Measurements from ENCODE around the gene PPTC7. TPM values are rescaled to one million over a fixed set of nuclear protein-coding genes. Genes with fewer than 3 reads are reported as not detected.

Gene PPTC7
- total and polyA plus RNA-seq, 2 of the 4 experiments (the other 2 are of a cell fraction) = 4.1 to 6.8 TPM

DNA sequence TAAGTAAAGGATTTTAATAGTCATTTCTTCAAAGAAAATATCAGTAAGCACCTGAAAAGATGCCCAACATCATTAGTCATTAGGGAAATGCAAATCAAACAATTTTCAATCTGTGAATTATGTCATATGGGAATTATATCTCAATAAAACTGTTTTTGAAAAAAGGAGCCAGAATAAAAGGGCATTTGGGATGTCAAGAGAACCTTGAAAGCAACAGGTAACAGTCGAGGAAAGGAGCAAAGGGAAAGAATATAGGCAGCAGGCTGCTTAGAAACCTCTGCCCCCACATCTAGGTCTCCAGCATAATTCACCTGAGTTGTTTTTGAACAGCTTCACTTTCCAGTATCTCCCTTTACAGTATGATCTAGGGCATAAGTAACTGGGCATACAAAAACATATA is 68.8 kb downstream of the PPTC7 start:
- no peak overlapping the region for H3K14ac ChIP-seq (replicated peaks; ENCODE audit: low read depth, low read length)
- H3K56ac ChIP-seq (ENCODE audit: extremely low read depth, insufficient read depth, low read length) = no peak overlapping the region
- H3K18ac ChIP-seq (ENCODE audit: low read depth, low read length) = no peak overlapping the region
- no peak overlapping the region for H2BK15ac ChIP-seq (ENCODE audit: low read depth, low read length)
- H2BK5ac ChIP-seq (ENCODE audit: low read depth, low read length, poor library complexity, severe bottlenecking) = no peak overlapping the region
- H3K23ac ChIP-seq (ENCODE audit: low read depth, low read length) = no peak overlapping the region
- dilution Hi-C loops (cut with HindIII; ENCODE audit: low sequenced_read_pairs, unreplicated experiment) (no loop called here), intact Hi-C loops (cut with micrococcal nuclease) (no loop called here), in situ Hi-C loops (cut with MboI; ENCODE audit: low sequenced_read_pairs) (loop anchor here (5.0 kb wide), 1 partner anchor 83 kb away; no protein-coding TSS in a partner anchor)
- no peak overlapping the region for H2AFZ ChIP-seq (replicated peaks; ENCODE audit: low read length, poor library complexity)
- H2AK9ac ChIP-seq (replicated peaks; ENCODE audit: low read depth, low read length, poor library complexity) = no peak overlapping the region
- no peak overlapping the region for H2BK20ac ChIP-seq (ENCODE audit: low read depth, low read length)
- POLR2A ChIA-PET (ENCODE audit: unreplicated experiment) = no interaction called here
- WGBS, 2 experiments (ENCODE audit: extremely low coverage in 2 of 2, insufficient read length in 1 of 2) = no CpG with 5 or more reads among the region's 1 CpG
- H3K9me1 ChIP-seq (ENCODE audit: insufficient read depth, low read length) = no peaks in the 10 kb centered on the region
- DNase-seq (no peak), ATAC-seq (ENCODE audit: low read depth) (no peak)
- no peak for TF ChIP-seq POLR2A (IDR thresholded peaks at IDR 0.05; ENCODE audit: low read depth, low read length)
- TF ChIP-seq MAZ (IDR thresholded peaks at IDR 0.05; ENCODE audit: borderline replicate concordance, low read depth, low read length) = no peak
- TF ChIP-seq, protein P1, sequence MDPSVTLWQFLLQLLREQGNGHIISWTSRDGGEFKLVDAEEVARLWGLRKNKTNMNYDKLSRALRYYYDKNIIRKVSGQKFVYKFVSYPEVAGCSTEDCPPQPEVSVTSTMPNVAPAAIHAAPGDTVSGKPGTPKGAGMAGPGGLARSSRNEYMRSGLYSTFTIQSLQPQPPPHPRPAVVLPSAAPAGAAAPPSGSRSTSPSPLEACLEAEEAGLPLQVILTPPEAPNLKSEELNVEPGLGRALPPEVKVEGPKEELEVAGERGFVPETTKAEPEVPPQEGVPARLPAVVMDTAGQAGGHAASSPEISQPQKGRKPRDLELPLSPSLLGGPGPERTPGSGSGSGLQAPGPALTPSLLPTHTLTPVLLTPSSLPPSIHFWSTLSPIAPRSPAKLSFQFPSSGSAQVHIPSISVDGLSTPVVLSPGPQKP (IDR thresholded peaks at IDR 0.05; ENCODE audit: borderline replicate concordance, low read depth, low read length) = no peak
- no peak for TF ChIP-seq RFX5 (IDR thresholded peaks at IDR 0.05; ENCODE audit: low read depth, low read length)
- no peak for TF ChIP-seq CEBPB (IDR thresholded peaks at IDR 0.05; ENCODE audit: low read depth, low read length)
- TF ChIP-seq MXI1 (IDR thresholded peaks at IDR 0.05; ENCODE audit: borderline replicate concordance, low read depth, low read length) = no peak
- no peak for TF ChIP-seq CHD1 (IDR thresholded peaks at IDR 0.05; ENCODE audit: low read depth, low read length)
- TF ChIP-seq, protein P2, sequence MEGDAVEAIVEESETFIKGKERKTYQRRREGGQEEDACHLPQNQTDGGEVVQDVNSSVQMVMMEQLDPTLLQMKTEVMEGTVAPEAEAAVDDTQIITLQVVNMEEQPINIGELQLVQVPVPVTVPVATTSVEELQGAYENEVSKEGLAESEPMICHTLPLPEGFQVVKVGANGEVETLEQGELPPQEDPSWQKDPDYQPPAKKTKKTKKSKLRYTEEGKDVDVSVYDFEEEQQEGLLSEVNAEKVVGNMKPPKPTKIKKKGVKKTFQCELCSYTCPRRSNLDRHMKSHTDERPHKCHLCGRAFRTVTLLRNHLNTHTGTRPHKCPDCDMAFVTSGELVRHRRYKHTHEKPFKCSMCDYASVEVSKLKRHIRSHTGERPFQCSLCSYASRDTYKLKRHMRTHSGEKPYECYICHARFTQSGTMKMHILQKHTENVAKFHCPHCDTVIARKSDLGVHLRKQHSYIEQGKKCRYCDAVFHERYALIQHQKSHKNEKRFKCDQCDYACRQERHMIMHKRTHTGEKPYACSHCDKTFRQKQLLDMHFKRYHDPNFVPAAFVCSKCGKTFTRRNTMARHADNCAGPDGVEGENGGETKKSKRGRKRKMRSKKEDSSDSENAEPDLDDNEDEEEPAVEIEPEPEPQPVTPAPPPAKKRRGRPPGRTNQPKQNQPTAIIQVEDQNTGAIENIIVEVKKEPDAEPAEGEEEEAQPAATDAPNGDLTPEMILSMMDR (conservative IDR thresholded peaks at IDR 0.05; ENCODE audit: low read depth, low read length) = no peak
- H3K4me2 ChIP-seq (ENCODE audit: low read depth, low read length) = no peak overlapping the region
- no peaks in the 10 kb centered on the region for H3K79me1 ChIP-seq (ENCODE audit: low read depth in 1 of 2, low read length in 2 of 2)
- no peak overlapping the region for H3K4me3 ChIP-seq (ENCODE audit: insufficient read depth, low read depth, low read length)
- CTCF ChIA-PET = no interaction called here
- H4K91ac ChIP-seq (ENCODE audit: insufficient read depth, low read depth, low read length) = no peak overlapping the region
- no TSS peak for BruUV-seq (replicated peaks)
- H4K8ac ChIP-seq (ENCODE audit: low read depth in 2 of 2, low read length in 2 of 2) = no peak overlapping the region
- no peak overlapping the region for H2AK5ac ChIP-seq (ENCODE audit: low read depth, low read length)
- no peak overlapping the region for H3K4ac ChIP-seq (ENCODE audit: low read depth, low read length)
- H3K27ac ChIP-seq (ENCODE audit: insufficient read depth, low read length) = no peak overlapping the region
- no peak overlapping the region for H3K9ac ChIP-seq (ENCODE audit: low read depth, low read length)
- H3K27me3 ChIP-seq (ENCODE audit: control insufficient read depth, insufficient read depth, low read length) = no peaks in the 10 kb centered on the region
- no peaks in the 10 kb centered on the region for H3K4me1 ChIP-seq (ENCODE audit: control insufficient read depth, insufficient read depth, low read length)
- no peak overlapping the region for H2BK120ac ChIP-seq (ENCODE audit: low read depth, low read length)
- H3K36me3 ChIP-seq (ENCODE audit: control insufficient read depth, insufficient read depth, low read length) = no peaks in the 10 kb centered on the region
- H4K20me1 ChIP-seq (ENCODE audit: insufficient read depth, low read length) = no peaks in the 10 kb centered on the region
- no peak overlapping the region for H4K5ac ChIP-seq (ENCODE audit: low read depth, low read length)
- H3K9me3 ChIP-seq (ENCODE audit: control insufficient read depth, insufficient read depth, low read length) = no peaks in the 10 kb centered on the region
